SK-N-SH (cell line): Measurements from ENCODE around the gene IL4R. TPM values are rescaled to one million over a fixed set of nuclear protein-coding genes. Genes with fewer than 3 reads are reported as not detected.
A peak's percentile ranks its signal among the peaks of the same experiment; 100 is the strongest.

Experiments
- CTCF ChIA-PET: fragments of 300-600, 350-600 bp; formaldehyde crosslinking; extraction: SDS; loops from one replicate; lab custom pipeline; 2021; lab: Yijun Ruan, JAX
- POLR2A ChIA-PET: fragments of 350-600 bp; sonication (Branson Sonifier 250); formaldehyde crosslinking; extraction: SDS; loops from one replicate; lab custom pipeline; 2020; ENCODE audit warnings: antibody characterized with exemption, inconsistent platforms; lab: Yijun Ruan, JAX
- DNase-seq: peaks from one replicate; pipeline ENCODE4 v3.0.0; 2012
- H2AFZ ChIP-seq: fragments of 200-600 bp; sonication (generic); 2 replicates; pipeline ENCODE4 v1.8.1; 2016; ENCODE audit warnings: antibody characterized with exemption, mild to moderate bottlenecking, low read depth
- H3F3A ChIP-seq: fragments of 200-600 bp; sonication (generic); replicated peaks from 2 replicates; pipeline ENCODE3; 2016; ENCODE audit warnings: antibody characterized with exemption, mild to moderate bottlenecking; ENCODE audit not compliant: insufficient read depth
- H3K27ac ChIP-seq, 2 experiments: fragments of 200-500 bp in 1 of 2; fragments of 200-600 bp in 1 of 2; sonication (Bioruptor generic) in 1 of 2; sonication (generic), shearing (Covaris generic) in 1 of 2; 2 replicates each; pipeline versions ENCODE4 v1.5.1 to v1.6.1; 2014 to 2016; ENCODE audit warnings: low read depth in 2 of 2, inconsistent platforms in 1 of 2, low read length in 1 of 2, mild to moderate bottlenecking in 1 of 2, mixed read lengths in 1 of 2
- H3K27me3 ChIP-seq: fragments of 200-600 bp; sonication (generic), shearing (Covaris generic); 2 replicates; pipeline ENCODE4 v1.6.1; 2016; ENCODE audit warnings: mixed run types; ENCODE audit not compliant: insufficient read depth
- H3K36me3 ChIP-seq, 2 experiments: fragments of 200-500 bp in 1 of 2; fragments of 200-600 bp in 1 of 2; sonication (Bioruptor generic) in 1 of 2; sonication (generic) in 1 of 2; replicated peaks in 1 of 2; 2 replicates each; pipeline versions ENCODE3 to v1.5.1; 2014 to 2016; ENCODE audit warnings: low read length in 1 of 2, mild to moderate bottlenecking in 1 of 2; ENCODE audit not compliant: insufficient read depth in 2 of 2, control insufficient read depth in 1 of 2
- H3K4me1 ChIP-seq, 2 experiments: fragments of 200-500 bp in 1 of 2; fragments of 200-600 bp in 1 of 2; sonication (Bioruptor generic) in 1 of 2; sonication (generic), shearing (Covaris generic) in 1 of 2; 2 replicates each; pipeline versions ENCODE4 v1.5.1 to v1.6.1; 2014 to 2016; ENCODE audit warnings: low read depth in 1 of 2, low read length in 1 of 2, mixed run types in 1 of 2; ENCODE audit not compliant: insufficient read depth in 2 of 2, control insufficient read depth in 1 of 2
- H3K4me2 ChIP-seq: fragments of 200-600 bp; sonication (generic), shearing (Covaris generic); 2 replicates; pipeline ENCODE4 v1.6.1; 2017; ENCODE audit warnings: mixed run types
- H3K4me3 ChIP-seq, 2 experiments: fragments of 200-500 bp in 1 of 2; fragments of 200-600 bp in 1 of 2; sonication (Bioruptor generic) in 1 of 2; sonication (generic), shearing (Covaris generic) in 1 of 2; 2 replicates each; pipeline versions ENCODE4 v1.5.1 to v1.8.1; 2014 to 2016; ENCODE audit warnings: low read depth in 2 of 2, inconsistent platforms in 1 of 2, low read length in 1 of 2, mild to moderate bottlenecking in 1 of 2, mixed read lengths in 1 of 2, moderate library complexity in 1 of 2
- H3K79me2 ChIP-seq: fragments of 200-600 bp; sonication (generic); 2 replicates; pipeline ENCODE4 v1.8.1; 2017; ENCODE audit warnings: mild to moderate bottlenecking; ENCODE audit not compliant: insufficient read depth
- H3K9ac ChIP-seq: fragments of 200-600 bp; sonication (generic); 2 replicates; pipeline ENCODE4 v1.6.1; 2017; ENCODE audit warnings: mixed run types
- H3K9me2 ChIP-seq: fragments of 200-600 bp; sonication (generic); 2 replicates; pipeline ENCODE4 v1.6.1; 2017; ENCODE audit warnings: mixed run types
- H3K9me3 ChIP-seq: fragments of 200-600 bp; sonication (generic); 2 replicates; pipeline ENCODE4 v1.6.1; 2017; ENCODE audit warnings: mixed run types, mild to moderate bottlenecking, moderate library complexity
- H4K20me1 ChIP-seq: fragments of 200-600 bp; sonication (generic); 2 replicates; pipeline ENCODE4 v1.6.1; 2017; ENCODE audit warnings: mild to moderate bottlenecking, mixed run types; ENCODE audit not compliant: insufficient read depth
- CHD2 ChIP-seq: fragments of 150-350 bp; IDR thresholded peaks from 2 replicates; pipeline ENCODE4 v1.6.1; 2018; ENCODE audit warnings: low read length; ENCODE audit not compliant: partially characterized antibody
- ELF1 ChIP-seq: IDR thresholded peaks from 2 replicates; pipeline ENCODE4 v1.4.0; 2012
- EP300 ChIP-seq, 2 experiments: IDR thresholded peaks; 2 replicates each; pipeline versions ENCODE4 v1.4.0 to v1.6.1; 2012; ENCODE audit warnings: borderline replicate concordance in 1 of 2, low read depth in 1 of 2, low read length in 1 of 2
- EZH2phosphoT487 ChIP-seq: fragments of 200-600 bp; sonication (generic); IDR thresholded peaks from 2 replicates; pipeline ENCODE4 v1.6.1; 2017; ENCODE audit warnings: low read depth, mixed run types, mild to moderate bottlenecking, antibody characterized with exemption, moderate library complexity, borderline replicate concordance
- FOSL2 ChIP-seq: IDR thresholded peaks from 2 replicates; pipeline ENCODE4 v1.4.0; 2012; ENCODE audit warnings: low read depth, mild to moderate bottlenecking, moderate library complexity, borderline replicate concordance
- FOXM1 ChIP-seq: IDR thresholded peaks from 2 replicates; pipeline ENCODE4 v1.4.0; 2012; ENCODE audit warnings: low read depth, mild to moderate bottlenecking
- GATA2 ChIP-seq: sonication (generic); formaldehyde crosslinking; IDR thresholded peaks from 2 replicates; pipeline ENCODE4 v1.5.0; 2020; ENCODE audit warnings: mild to moderate bottlenecking, missing genetic modification reagents
- JUND ChIP-seq: IDR thresholded peaks from 2 replicates; pipeline ENCODE4 v1.4.0; 2012
- MEF2A ChIP-seq: IDR thresholded peaks from 2 replicates; pipeline ENCODE4 v1.4.0; 2012; ENCODE audit warnings: low read depth, borderline replicate concordance
- NFIC ChIP-seq: IDR thresholded peaks from 2 replicates; pipeline ENCODE4 v1.4.0; 2012; ENCODE audit warnings: borderline replicate concordance
- POLR2AphosphoS5 ChIP-seq: IDR thresholded peaks from 2 replicates; pipeline ENCODE4 v1.6.1; 2012; ENCODE audit warnings: low read depth, low read length
- RCOR1 ChIP-seq: fragments of 150-350 bp; IDR thresholded peaks from 2 replicates; pipeline ENCODE4 v1.6.1; 2017; ENCODE audit warnings: antibody characterized with exemption, low read length
- RXRA ChIP-seq: IDR thresholded peaks from 2 replicates; pipeline ENCODE4 v1.4.0; 2012; ENCODE audit warnings: low read depth, mild to moderate bottlenecking, borderline replicate concordance
- SIN3A ChIP-seq: IDR thresholded peaks from 2 replicates; pipeline ENCODE4 v1.6.1; 2012; ENCODE audit warnings: low read depth, mild to moderate bottlenecking, low read length, moderate library complexity, borderline replicate concordance
- TCF12 ChIP-seq: IDR thresholded peaks from 2 replicates; pipeline ENCODE4 v1.4.0; 2012
- TEAD4 ChIP-seq: IDR thresholded peaks from 2 replicates; pipeline ENCODE4 v1.4.0; 2012; ENCODE audit warnings: mild to moderate bottlenecking, borderline replicate concordance; ENCODE audit not compliant: insufficient read depth
- YY1 ChIP-seq: IDR thresholded peaks from 2 replicates; pipeline ENCODE4 v1.4.0; 2012; ENCODE audit warnings: low read depth, mild to moderate bottlenecking
- WGBS: methylation state at CpG from one replicate; pipeline ENCODE4 v1.1.6; 2017; ENCODE audit warnings: low lambda C conversion rate; 5-methylcytosine and 5-hydroxymethylcytosine counted together
- polyA plus RNA-seq, 3 experiments: library from polyadenylated mRNA; depleted of rRNA; stranded (reverse); fragments of >200 nt; gene quantifications; 2 replicates each; pipeline ENCODE4 v1.2.3, GENCODE V29; 2012
- TF ChIP-seq, protein P1 (sequence below): fragments of 150-350 bp; IDR thresholded peaks from 2 replicates; pipeline ENCODE4 v1.6.1; 2017; ENCODE audit warnings: antibody characterized with exemption, low read length, low read depth, borderline replicate concordance
- TF ChIP-seq, protein P2 (sequence below): IDR thresholded peaks from 2 replicates; pipeline ENCODE4 v1.4.0; 2012; ENCODE audit warnings: low read depth

Gene IL4R
- polyA plus RNA-seq, 1 of the 3 experiments (the other 2 are of a cell fraction) = 16.1 TPM

DNA sequence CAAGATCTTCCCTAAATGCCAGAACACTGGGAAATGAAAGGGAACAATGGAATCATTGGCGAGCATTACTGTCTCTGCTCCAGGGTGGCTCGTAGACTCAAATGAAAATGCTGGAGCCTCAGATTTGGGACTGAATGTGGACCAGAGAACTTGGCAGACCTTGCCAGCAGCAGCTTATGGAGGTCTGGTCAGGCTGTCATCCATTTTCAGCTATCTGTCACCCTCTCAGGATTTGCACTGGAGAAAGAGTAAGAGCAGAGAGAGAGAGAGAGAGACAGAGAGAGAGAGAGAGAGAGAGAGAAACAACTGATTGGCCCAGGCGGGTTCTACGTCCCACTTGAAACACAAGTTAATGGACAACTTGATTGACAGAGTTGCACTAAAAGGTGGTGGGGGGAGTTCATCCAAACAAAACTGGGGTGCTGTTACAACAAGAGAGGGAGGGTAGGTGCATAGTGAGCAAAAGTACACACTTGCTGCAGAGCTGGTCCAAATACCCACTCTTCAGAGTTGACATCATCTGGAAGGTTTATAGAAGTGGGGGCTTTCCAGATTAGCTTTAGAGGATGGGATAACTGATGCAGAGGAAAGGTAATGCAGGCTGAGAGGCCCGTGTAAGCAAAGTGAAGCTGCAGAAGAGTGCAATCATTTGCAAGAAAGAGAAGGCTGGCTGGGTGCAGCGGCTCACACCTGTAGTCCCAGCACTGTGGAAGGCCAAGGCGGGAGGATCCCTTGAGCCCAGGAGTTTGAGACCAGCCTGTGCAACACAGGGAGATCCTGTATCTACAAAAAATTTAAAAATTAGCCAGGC is 28.7 kb upstream of the IL4R start:
- Histone ChIP-seq H3K36me3 (no peaks in the 10 kb centered on the region), H3K9ac (no peak overlapping the region), H4K20me1 (no peaks in the 10 kb centered on the region), H3K27me3 (no peaks in the 10 kb centered on the region), H3K79me2 (no peaks in the 10 kb centered on the region), H2AFZ (no peak overlapping the region), H3F3A (peaks cover 17% of the 10 kb centered on the region), H3K4me2 (no peak overlapping the region), H3K4me3 (no peak overlapping the region), H3K9me2 (no peaks in the 10 kb centered on the region), H3K4me1 (peaks cover 0 to 11% of the 10 kb centered on the region in 2 experiments; a peak in 1 of 4 replicates), H3K27ac (no peak overlapping the region; a peak in 1 of 4 replicates), H3K9me3 (no peaks in the 10 kb centered on the region)
- CTCF ChIA-PET = interaction anchor here (1.9 kb wide), 1 partner anchor 50 kb away, joined by 9 read pairs; no protein-coding TSS in a partner anchor
- TF ChIP-seq, protein P1, sequence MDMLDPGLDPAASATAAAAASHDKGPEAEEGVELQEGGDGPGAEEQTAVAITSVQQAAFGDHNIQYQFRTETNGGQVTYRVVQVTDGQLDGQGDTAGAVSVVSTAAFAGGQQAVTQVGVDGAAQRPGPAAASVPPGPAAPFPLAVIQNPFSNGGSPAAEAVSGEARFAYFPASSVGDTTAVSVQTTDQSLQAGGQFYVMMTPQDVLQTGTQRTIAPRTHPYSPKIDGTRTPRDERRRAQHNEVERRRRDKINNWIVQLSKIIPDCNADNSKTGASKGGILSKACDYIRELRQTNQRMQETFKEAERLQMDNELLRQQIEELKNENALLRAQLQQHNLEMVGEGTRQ = no peak
- TF ChIP-seq GATA2 (CRISPR knock-in tag) (no peak), EZH2phosphoT487 (no peak), FOXM1 (no peak), TEAD4 (no peak)
- WGBS = 83% methylated on average over 7 of the region's 7 CpGs
- POLR2A ChIA-PET = no interaction called here
- no peak for DNase-seq

DNA sequence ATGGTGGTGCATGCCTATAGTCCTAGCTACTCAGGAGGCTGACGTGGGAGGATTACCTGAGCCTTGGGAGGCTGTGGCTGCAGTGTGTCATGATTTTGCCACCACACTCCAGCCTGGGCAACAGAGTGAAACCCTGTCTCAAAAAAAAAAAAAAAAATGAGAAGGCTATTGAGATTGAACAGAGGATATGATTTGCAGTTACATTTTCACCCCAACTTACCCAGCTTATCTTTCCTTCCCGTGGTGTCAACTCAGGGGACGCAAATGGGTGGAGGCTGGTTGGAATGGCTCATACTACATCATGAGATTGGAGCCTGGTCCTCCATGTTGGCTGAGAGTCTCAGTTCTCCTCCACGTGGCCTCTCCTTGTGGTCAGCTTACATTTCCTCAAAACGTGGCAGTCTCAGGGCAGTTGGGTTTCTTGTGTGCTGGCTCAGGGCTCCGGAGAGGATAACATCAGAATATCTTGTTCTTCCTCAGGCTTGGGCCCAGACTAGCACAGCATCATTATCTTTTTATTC is 28.0 kb upstream of the IL4R start:
- POLR2A ChIA-PET = no interaction called here
- peak overlapping the region; percentile 54; the same call in 1 of the 2 replicates for H3K4me2 ChIP-seq

GRCh38 chr16:27286451-27286850 is 27.3 kb upstream of the IL4R start:
- Histone ChIP-seq H3F3A (peaks cover 17% of the 10 kb centered on the region), H4K20me1 (no peaks in the 10 kb centered on the region), H3K4me1 (peaks cover 0 to 11% of the 10 kb centered on the region in 2 experiments; a peak in 1 of 4 replicates), H3K4me2 (peak overlapping the region; percentile 54; the same call in 1 of the 2 replicates), H3K4me3 (no peak overlapping the region), H2AFZ (peak overlapping the region; percentile 61; the same call in 1 of the 2 replicates), H3K27ac (peak overlapping the region; percentile 5 to 90; a peak in 3 of 4 replicates), H3K36me3 (no peaks in the 10 kb centered on the region), H3K9me3 (no peaks in the 10 kb centered on the region), H3K79me2 (no peaks in the 10 kb centered on the region), H3K9me2 (no peaks in the 10 kb centered on the region), H3K27me3 (no peaks in the 10 kb centered on the region), H3K9ac (peak overlapping the region; percentile 26; the same call in 1 of the 2 replicates)
- WGBS = 13% methylated on average over 4 of the region's 4 CpGs
- POLR2A ChIA-PET = no interaction called here
- CTCF ChIA-PET = interaction anchor here (1.9 kb wide), 1 partner anchor 52 kb away, joined by 9 read pairs; no protein-coding TSS in a partner anchor
- no peak for DNase-seq
- TF ChIP-seq FOXM1 = no peak
- TF ChIP-seq FOSL2 = peak; percentile 88
- no peak for TF ChIP-seq SIN3A
- TF ChIP-seq, protein P2, sequence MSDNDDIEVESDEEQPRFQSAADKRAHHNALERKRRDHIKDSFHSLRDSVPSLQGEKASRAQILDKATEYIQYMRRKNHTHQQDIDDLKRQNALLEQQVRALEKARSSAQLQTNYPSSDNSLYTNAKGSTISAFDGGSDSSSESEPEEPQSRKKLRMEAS = peak; percentile 91
- no peak for TF ChIP-seq CHD2
- no peak for TF ChIP-seq RCOR1
- TF ChIP-seq JUND = peak; percentile 87
- peak; percentile 89 for TF ChIP-seq TCF12
- peak; percentile 93 for TF ChIP-seq NFIC
- no peak for TF ChIP-seq POLR2AphosphoS5
- peak; percentile 72 for TF ChIP-seq TEAD4
- peak in 1 of 2 experiments; percentile 64; a peak in 1 of 4 replicates for TF ChIP-seq EP300 (IDR thresholded peaks at IDR 0.05; ENCODE audit: borderline replicate concordance in 1 of 2, low read depth in 1 of 2, low read length in 1 of 2)
- peak; percentile 42 for TF ChIP-seq ELF1
- no peak; the same call in 1 of the 2 replicates for TF ChIP-seq RXRA
- TF ChIP-seq YY1 = 0 out of 2 replicates have a peak, but pooled peaks have one; percentile 27
- TF ChIP-seq MEF2A = peak; percentile 28; the same call in 1 of the 2 replicates

More for the DNA sequence above, 28.0 kb upstream of the IL4R start:
- no peak for DNase-seq
- Histone ChIP-seq H3K27me3 (no peaks in the 10 kb centered on the region), H3K9me2 (no peaks in the 10 kb centered on the region), H3K79me2 (no peaks in the 10 kb centered on the region), H3K4me1 (peaks cover 0 to 11% of the 10 kb centered on the region in 2 experiments; a peak in 1 of 4 replicates), H3K36me3 (no peaks in the 10 kb centered on the region), H3K4me3 (no peak overlapping the region), H3F3A (peaks cover 17% of the 10 kb centered on the region), H3K9ac (no peak overlapping the region), H2AFZ (peak overlapping the region; percentile 32; the same call in 1 of the 2 replicates), H3K9me3 (no peaks in the 10 kb centered on the region), H3K27ac (peak overlapping the region in 1 of 2 experiments; percentile 90; a peak in 2 of 4 replicates), H4K20me1 (no peaks in the 10 kb centered on the region)
- CTCF ChIA-PET = interaction anchor here (1.9 kb wide), 1 partner anchor 51 kb away, joined by 9 read pairs; no protein-coding TSS in a partner anchor
- 82% methylated on average over 6 of the region's 6 CpGs for WGBS
- TF ChIP-seq EP300 (IDR thresholded peaks at IDR 0.05; ENCODE audit: borderline replicate concordance in 1 of 2, low read depth in 1 of 2, low read length in 1 of 2) = no peak
